SK-N-SH treated with all-trans-retinoic acid at 6 μM for 48 hours (cell line): Measurements from ENCODE around the gene CCDC63.

Experiments used
- ARNTL ChIP-seq: fragments of 450-650 bp; formaldehyde crosslinking; IDR thresholded peaks from 2 replicates; pipeline ENCODE4 v1.5.0; 2020; ENCODE audit warnings: low read depth, mild to moderate bottlenecking, moderate library complexity, borderline replicate concordance
- BACH2 ChIP-seq: fragments of 250-450 bp; sonication (Bioruptor Pico); IDR thresholded peaks from 2 replicates; pipeline ENCODE4 v1.9.0; 2021; ENCODE audit warnings: mild to moderate bottlenecking, borderline replicate concordance
- CSDC2 ChIP-seq: fragments of 250-450 bp; sonication (Bioruptor Pico); IDR thresholded peaks from 2 replicates; pipeline ENCODE4 v1.5.0; 2020; ENCODE audit warnings: mild to moderate bottlenecking, moderate library complexity
- ISL1 ChIP-seq: fragments of 250-450 bp; sonication (Bioruptor Pico); IDR thresholded peaks from 2 replicates; pipeline ENCODE4 v2.1.2; 2022; ENCODE audit warnings: mild to moderate bottlenecking, moderate library complexity
- RARB ChIP-seq: fragments of 250-450 bp; sonication (Bioruptor Pico); IDR thresholded peaks from 2 replicates; pipeline ENCODE4 v1.8.0; 2021; ENCODE audit warnings: mild to moderate bottlenecking, moderate library complexity
- ZC3H10 ChIP-seq: fragments of 250-450 bp; sonication (Bioruptor Pico); IDR thresholded peaks from 2 replicates; pipeline ENCODE4 v1.5.1; 2021; ENCODE audit warnings: mild to moderate bottlenecking, moderate library complexity
- ZFP3 ChIP-seq: fragments of 250-450 bp; sonication (Bioruptor Pico); IDR thresholded peaks from 2 replicates; pipeline ENCODE4 v1.5.0; 2020; ENCODE audit warnings: mild to moderate bottlenecking, moderate library complexity
- ZFP30 ChIP-seq: fragments of 450-650 bp; formaldehyde crosslinking; IDR thresholded peaks from 2 replicates; pipeline ENCODE4 v1.5.0; 2022; ENCODE audit warnings: mild to moderate bottlenecking, moderate library complexity
- ZNF70 ChIP-seq: fragments of 450-650 bp; formaldehyde crosslinking; IDR thresholded peaks from 2 replicates; pipeline ENCODE4 v1.5.0; 2020; ENCODE audit warnings: mild to moderate bottlenecking, moderate library complexity
- TF ChIP-seq, protein P1 (sequence below): fragments of 250-450 bp; sonication (Bioruptor Pico); IDR thresholded peaks from 2 replicates; pipeline ENCODE4 v1.5.0; 2020; ENCODE audit warnings: mild to moderate bottlenecking, moderate library complexity
- TF ChIP-seq, protein P2 (sequence below): fragments of 250-450 bp; sonication (Bioruptor Pico); IDR thresholded peaks from 2 replicates; pipeline ENCODE4 v1.8.0; 2020; ENCODE audit warnings: mild to moderate bottlenecking, moderate library complexity, borderline replicate concordance

DNA sequence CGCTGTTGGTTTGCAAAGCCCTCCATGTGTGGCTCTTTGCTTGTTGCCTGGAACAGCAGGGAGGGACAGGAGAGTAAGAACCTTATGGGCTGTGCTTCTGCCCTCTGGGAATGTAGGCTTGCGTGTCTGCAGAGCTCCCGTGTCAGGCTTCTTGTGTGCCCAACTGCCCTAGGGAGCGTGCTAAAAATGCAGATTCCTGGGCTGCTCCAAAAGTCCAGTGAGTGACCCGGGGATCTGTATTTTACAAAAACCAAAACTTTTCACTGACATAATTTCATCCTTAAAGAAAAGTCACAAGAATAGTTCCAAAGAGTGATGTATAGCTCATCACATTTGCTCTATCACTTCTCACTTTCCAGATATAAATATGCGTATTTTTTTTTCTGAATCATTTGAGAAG is 34.8 kb upstream of the CCDC63 start:
- no peak for TF ChIP-seq ISL1 (CRISPR knock-in tag)
- TF ChIP-seq RARB (CRISPR knock-in tag): no peak
- no peak for TF ChIP-seq CSDC2
- no peak for TF ChIP-seq ZFP30 (CRISPR knock-in tag)
- TF ChIP-seq ZNF70 (CRISPR knock-in tag): no peak
- TF ChIP-seq, protein P1, sequence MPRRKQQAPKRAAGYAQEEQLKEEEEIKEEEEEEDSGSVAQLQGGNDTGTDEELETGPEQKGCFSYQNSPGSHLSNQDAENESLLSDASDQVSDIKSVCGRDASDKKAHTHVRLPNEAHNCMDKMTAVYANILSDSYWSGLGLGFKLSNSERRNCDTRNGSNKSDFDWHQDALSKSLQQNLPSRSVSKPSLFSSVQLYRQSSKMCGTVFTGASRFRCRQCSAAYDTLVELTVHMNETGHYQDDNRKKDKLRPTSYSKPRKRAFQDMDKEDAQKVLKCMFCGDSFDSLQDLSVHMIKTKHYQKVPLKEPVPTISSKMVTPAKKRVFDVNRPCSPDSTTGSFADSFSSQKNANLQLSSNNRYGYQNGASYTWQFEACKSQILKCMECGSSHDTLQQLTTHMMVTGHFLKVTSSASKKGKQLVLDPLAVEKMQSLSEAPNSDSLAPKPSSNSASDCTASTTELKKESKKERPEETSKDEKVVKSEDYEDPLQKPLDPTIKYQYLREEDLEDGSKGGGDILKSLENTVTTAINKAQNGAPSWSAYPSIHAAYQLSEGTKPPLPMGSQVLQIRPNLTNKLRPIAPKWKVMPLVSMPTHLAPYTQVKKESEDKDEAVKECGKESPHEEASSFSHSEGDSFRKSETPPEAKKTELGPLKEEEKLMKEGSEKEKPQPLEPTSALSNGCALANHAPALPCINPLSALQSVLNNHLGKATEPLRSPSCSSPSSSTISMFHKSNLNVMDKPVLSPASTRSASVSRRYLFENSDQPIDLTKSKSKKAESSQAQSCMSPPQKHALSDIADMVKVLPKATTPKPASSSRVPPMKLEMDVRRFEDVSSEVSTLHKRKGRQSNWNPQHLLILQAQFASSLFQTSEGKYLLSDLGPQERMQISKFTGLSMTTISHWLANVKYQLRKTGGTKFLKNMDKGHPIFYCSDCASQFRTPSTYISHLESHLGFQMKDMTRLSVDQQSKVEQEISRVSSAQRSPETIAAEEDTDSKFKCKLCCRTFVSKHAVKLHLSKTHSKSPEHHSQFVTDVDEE (CRISPR knock-in tag): no peak
- TF ChIP-seq, protein P2, sequence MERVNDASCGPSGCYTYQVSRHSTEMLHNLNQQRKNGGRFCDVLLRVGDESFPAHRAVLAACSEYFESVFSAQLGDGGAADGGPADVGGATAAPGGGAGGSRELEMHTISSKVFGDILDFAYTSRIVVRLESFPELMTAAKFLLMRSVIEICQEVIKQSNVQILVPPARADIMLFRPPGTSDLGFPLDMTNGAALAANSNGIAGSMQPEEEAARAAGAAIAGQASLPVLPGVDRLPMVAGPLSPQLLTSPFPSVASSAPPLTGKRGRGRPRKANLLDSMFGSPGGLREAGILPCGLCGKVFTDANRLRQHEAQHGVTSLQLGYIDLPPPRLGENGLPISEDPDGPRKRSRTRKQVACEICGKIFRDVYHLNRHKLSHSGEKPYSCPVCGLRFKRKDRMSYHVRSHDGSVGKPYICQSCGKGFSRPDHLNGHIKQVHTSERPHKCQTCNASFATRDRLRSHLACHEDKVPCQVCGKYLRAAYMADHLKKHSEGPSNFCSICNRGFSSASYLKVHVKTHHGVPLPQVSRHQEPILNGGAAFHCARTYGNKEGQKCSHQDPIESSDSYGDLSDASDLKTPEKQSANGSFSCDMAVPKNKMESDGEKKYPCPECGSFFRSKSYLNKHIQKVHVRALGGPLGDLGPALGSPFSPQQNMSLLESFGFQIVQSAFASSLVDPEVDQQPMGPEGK (CRISPR knock-in tag): no peak
- no peak for TF ChIP-seq ARNTL (CRISPR knock-in tag)
- TF ChIP-seq BACH2 (CRISPR knock-in tag): no peak
- no peak for TF ChIP-seq ZC3H10 (CRISPR knock-in tag)
- no peak for TF ChIP-seq ZFP3
